Pancreas (tissue), 10 donors: ENCODE results near the gene HPX. TPM values are rescaled to one million over a fixed set of nuclear protein-coding genes. Genes with fewer than 3 reads are reported as not detected.

ENCODE experiments used
- ATAC-seq, 4 donors: fragments of 200-7000 bp; cut with Tn5 transposase; one replicate each; pipeline versions ENCODE4 v1.8.0 to v1.9.1; 2020; ENCODE audit warnings: mild to moderate bottlenecking in 4 of 4, moderate library complexity in 4 of 4
- DNase-seq, 6 donors: peaks; one replicate each; pipeline ENCODE4 v3.0.0-alpha.2; 2020
- FAIRE-seq: peaks from 2 replicates; lab custom pipeline; 2012; peaks lifted over from hg19 to GRCh38; lab: Jason Lieb, UNC
- H3K27ac ChIP-seq, 4 donors: fragments of 200-600 bp; sonication (generic); 1 replicate in 3 of 4; 2 replicates in 1 of 4; pipeline versions ENCODE4 v1.5.0 to v1.8.0; 2020
- H3K27me3 ChIP-seq, 4 donors: fragments of 200-600 bp; one replicate each; pipeline ENCODE4 v1.8.0; 2021
- H3K36me3 ChIP-seq, 3 donors: fragments of 200-600 bp; sonication (generic) in 1 of 3; one replicate each; pipeline versions ENCODE4 v1.5.0 to v1.8.0; 2020 to 2021
- H3K4me1 ChIP-seq, 3 donors: fragments of 200-600 bp; one replicate each; pipeline ENCODE4 v1.8.0; 2021
- H3K4me3 ChIP-seq, 4 donors: fragments of 200-600 bp; sonication (generic) in 2 of 4; one replicate each; pipeline versions ENCODE4 v1.5.0 to v1.8.0; 2020 to 2021
- H3K9me3 ChIP-seq, 4 donors: fragments of 200-600 bp; one replicate each; pipeline ENCODE4 v1.8.0; 2021
- CTCF ChIP-seq, 4 donors: fragments of 200-600 bp; sonication (generic) in 3 of 4; IDR thresholded peaks; one replicate each; pipeline versions ENCODE4 v1.5.0 to v1.8.0; 2021; ENCODE audit warnings: antibody characterized with exemption in 4 of 4
- WGBS, 2 donors: extraction: QIAGEN DNeasy Blood & Tissue Kit; methylation state at CpG; one replicate each; pipeline ENCODE4 v1.1.7; 2013; 5-methylcytosine and 5-hydroxymethylcytosine counted together
- intact Hi-C, 3 donors: fragments of 100-400 bp; cut with DNase I; formaldehyde crosslinking; loops; one replicate each; pipeline versions ENCODE4 v1.11.1 to v1.14.2; 2022
- polyA plus RNA-seq, 2 donors: library from polyadenylated mRNA; stranded (reverse); fragments of 200-250 nt; gene quantifications; one replicate each; pipeline ENCODE4 v1.2.3, GENCODE V29; 2013
- total RNA-seq, 6 donors: library from RNA; stranded (reverse); fragmentation: NEBNext Ultra II Directional in 4 of 6; extraction: Animal tissue kit (Norgen Biotek cat#: 25700) in 4 of 6; gene quantifications; one replicate each; pipeline versions ENCODE4 v1.2.1 to v1.2.4, GENCODE V29; 2021 to 2023
- donor health status: healthy with polysubstance abuse.
- donor health status: DM: no; HTN: no; CAD: no; lungs with moderate emphysema.
- donor health status: DM: no; HTN: no; CAD: no.
- donor health status: control.
- donor health status: control.
- donor health status: Bipolar disorder and iron deficiency.
- donor health status: DM: yes; HTN: yes; CAD: no.
- donor health status: DM: no; HTN: no; CAD: no.
- donor health status: DM: no; HTN: no; CAD: no.
- donor health status: DM: yes; HTN: yes; CAD: no.

The HPX gene
- 1 to 10 TPM in 5 of 6 donors, under 1 TPM in 1; 0.91 to 4.1 (median 1.8) TPM for total RNA-seq
- polyA plus RNA-seq: 1 to 10 TPM; 4.2 to 5.2 TPM

- ATAC-seq (peak in 1 of 4 donors; percentile 28), FAIRE-seq (no peak), DNase-seq (no peak)
- 48 to 52% methylated on average over 3 of the region's 3 CpGs for WGBS, 2 donors
- intact Hi-C loops: loop anchor here in 1 of 3 donors (10.0 kb wide), 1 partner anchor 66 kb away; no protein-coding TSS in a partner anchor
- no peak within 1 kb of the TSS for H3K4me3 ChIP-seq
- H3K27me3 ChIP-seq: no peaks in the 10 kb centered on the region
- no peaks in the 10 kb centered on the region for H3K36me3 ChIP-seq
- no peak for TF ChIP-seq CTCF (IDR thresholded peaks at IDR 0.05)
- no peak within 1 kb of the TSS for H3K27ac ChIP-seq
- H3K4me1 ChIP-seq: no peaks in the 10 kb centered on the region
- no peaks in the 10 kb centered on the region for H3K9me3 ChIP-seq
Observed at GRCh38 chr11:6440906-6441358, at the start of gene HPX. Gene HPX (minus strand): TSS chr11:6440987. CDS start chr11:6440963, 24 bp downstream.

- ATAC-seq: peak in 1 of 4 donors; percentile 35
- Histone ChIP-seq H3K27me3 (no peaks in the 10 kb centered on the region), H3K4me1 (no peaks in the 10 kb centered on the region), H3K36me3 (peaks cover 0 to 10% (median 0%) of the 10 kb centered on the region in 3 donors), H3K27ac (no peak overlapping the region), H3K9me3 (no peaks in the 10 kb centered on the region), H3K4me3 (no peak overlapping the region)
- TF ChIP-seq CTCF (IDR thresholded peaks at IDR 0.05): no peak
- intact Hi-C loops: no loop called here
- 60 to 61% methylated on average over 4 of the region's 4 CpGs for WGBS, 2 donors
- no peak for FAIRE-seq
- no peak for DNase-seq
Observed at GRCh38 chr11:6489306-6489705, 48.5 kb upstream of the HPX start.

- WGBS, 2 donors: 92 to 97% methylated on average over 3 of the region's 3 CpGs
- no peak for DNase-seq
- no peak for ATAC-seq
- H3K4me3 ChIP-seq: no peak overlapping the region
- H3K9me3 ChIP-seq: no peaks in the 10 kb centered on the region
- FAIRE-seq: no peak
- H3K4me1 ChIP-seq: no peaks in the 10 kb centered on the region
- H3K27ac ChIP-seq: no peak overlapping the region
- intact Hi-C loops: no loop called here
- peaks cover 0 to 10% (median 0%) of the 10 kb centered on the region in 3 donors for H3K36me3 ChIP-seq
- no peak for TF ChIP-seq CTCF (IDR thresholded peaks at IDR 0.05)
- no peaks in the 10 kb centered on the region for H3K27me3 ChIP-seq
Observed at GRCh38 chr11:6488821-6489220, 48.0 kb upstream of the HPX start.

- Histone ChIP-seq H3K4me3 (no peak overlapping the region), H3K27me3 (no peaks in the 10 kb centered on the region), H3K36me3 (peaks cover 0 to 5% (median 5%) of the 10 kb centered on the region in 3 donors), H3K4me1 (no peaks in the 10 kb centered on the region), H3K27ac (no peak overlapping the region), H3K9me3 (no peaks in the 10 kb centered on the region)
- intact Hi-C loops: no loop called here
- DNase-seq (no peak), ATAC-seq (no peak), FAIRE-seq (no peak)
- TF ChIP-seq CTCF (IDR thresholded peaks at IDR 0.05): no peak
- 90 to 95% methylated on average over 6 of the region's 6 CpGs for WGBS, 2 donors
Observed at GRCh38 chr11:6488342-6488741, 47.6 kb upstream of the HPX start.

- Histone ChIP-seq H3K4me3 (no peak overlapping the region), H3K9me3 (no peaks in the 10 kb centered on the region), H3K36me3 (peaks cover 0 to 8% (median 5%) of the 10 kb centered on the region in 3 donors), H3K27ac (no peak overlapping the region), H3K27me3 (no peaks in the 10 kb centered on the region), H3K4me1 (peaks cover 6 to 12% (median 9%) of the 10 kb centered on the region in 3 donors)
- WGBS, 2 donors: 90 to 98% methylated on average over 1 of the region's 1 CpG
- intact Hi-C loops: no loop called here
- DNase-seq (no peak), ATAC-seq (no peak), FAIRE-seq (no peak)
- TF ChIP-seq CTCF (IDR thresholded peaks at IDR 0.05): no peak
Observed at GRCh38 chr11:6486938-6487337, 46.2 kb upstream of the HPX start.
